ENCODE measurements around the gene PIK3C2B.

Gene PIK3C2B

GRCh38 chr1:204461331-204462228 is 33.0 kb downstream of the PIK3C2B start:
- DNase-seq, result peak; percentile 34 to 61 (median 52)

- DNase-seq, result no peak
Observed at GRCh38 chr1:204460346-204460745, 34.3 kb downstream of the PIK3C2B start.

GRCh38 chr1:204459706-204460105 is 34.9 kb downstream of the PIK3C2B start:
- no peak for DNase-seq

GRCh38 chr1:204457666-204458065 is 36.9 kb downstream of the PIK3C2B start:
- DNase-seq, result no peak

- DNase-seq, result no peak
Observed at GRCh38 chr1:204456826-204457442, 37.7 kb downstream of the PIK3C2B start.

- no peak for DNase-seq
Observed at GRCh38 chr1:204455831-204456145, 38.8 kb downstream of the PIK3C2B start.

GRCh38 chr1:204455063-204455830 is 39.4 kb downstream of the PIK3C2B start:
- no peak for DNase-seq

GRCh38 chr1:204454476-204454875 is 40.1 kb downstream of the PIK3C2B start:
- no peak for DNase-seq

GRCh38 chr1:204453141-204453772 is 41.3 kb downstream of the PIK3C2B start:
- DNase-seq, result no peak

- DNase-seq, result no peak
Observed at GRCh38 chr1:204451352-204452124, 43.1 kb downstream of the PIK3C2B start.

GRCh38 chr1:204450461-204451257 is 43.9 kb downstream of the PIK3C2B start:
- no peak for DNase-seq

GRCh38 chr1:204449678-204450280 is 44.8 kb downstream of the PIK3C2B start:
- DNase-seq, result no peak

- no peak for DNase-seq
Observed at GRCh38 chr1:204448991-204449677, 45.5 kb downstream of the PIK3C2B start.

- DNase-seq, result peak in 3 of 4 experiments; percentile 35 to 41 (median 39)
Observed at GRCh38 chr1:204448344-204448964, 46.2 kb downstream of the PIK3C2B start.

- DNase-seq, result no peak
Observed at GRCh38 chr1:204447736-204448135, 46.9 kb downstream of the PIK3C2B start.

- no peak for DNase-seq
Observed at GRCh38 chr1:204447190-204447589, 47.4 kb downstream of the PIK3C2B start.

- peak; percentile 85 to 89 (median 87) for DNase-seq
Observed at GRCh38 chr1:204446413-204447111, 48.0 kb downstream of the PIK3C2B start.

- peak; percentile 47 to 77 (median 56) for DNase-seq
Observed at GRCh38 chr1:204445860-204446412, 48.7 kb downstream of the PIK3C2B start.
